Liver (tissue), 9 donors: ENCODE results near the gene PSMG4. TPM values are rescaled to one million over a fixed set of nuclear protein-coding genes. Genes with fewer than 3 reads are reported as not detected.

Source experiments
- DNase-seq: peaks from one replicate; pipeline ENCODE4 v3.0.0-alpha.2; 2017; ENCODE audit warnings: low spot score
- H3K27ac ChIP-seq, 2 donors: one replicate each; pipeline ENCODE4 v1.7.0; 2013; ENCODE audit warnings: inconsistent platforms in 2 of 2, low read length in 2 of 2, control low read depth in 1 of 2, low read depth in 1 of 2, mild to moderate bottlenecking in 1 of 2
- H3K27me3 ChIP-seq, 4 donors: one replicate each; pipeline versions ENCODE4 v1.6.1 to v1.7.0; 2013; ENCODE audit warnings: low read length in 3 of 4, inconsistent platforms in 1 of 4, mild to moderate bottlenecking in 1 of 4, moderate library complexity in 1 of 4; ENCODE audit not compliant: control insufficient read depth in 4 of 4, insufficient read depth in 4 of 4
- H3K36me3 ChIP-seq, 4 donors: one replicate each; pipeline versions ENCODE4 v1.6.1 to v1.7.0; 2013; ENCODE audit warnings: low read length in 3 of 4, mild to moderate bottlenecking in 3 of 4, low read depth in 1 of 4, moderate library complexity in 1 of 4; ENCODE audit not compliant: control insufficient read depth in 4 of 4, insufficient read depth in 3 of 4
- H3K4me1 ChIP-seq, 4 donors: one replicate each; pipeline versions ENCODE4 v1.6.1 to v1.7.0; 2013; ENCODE audit warnings: low read length in 3 of 4, mild to moderate bottlenecking in 3 of 4, moderate library complexity in 1 of 4; ENCODE audit not compliant: control insufficient read depth in 4 of 4, insufficient read depth in 4 of 4
- H3K4me3 ChIP-seq, 3 donors: one replicate each; pipeline versions ENCODE4 v1.6.1 to v1.7.0; 2013; ENCODE audit warnings: low read length in 3 of 3, control low read depth in 1 of 3, low read depth in 1 of 3, mild to moderate bottlenecking in 1 of 3
- H3K9ac ChIP-seq, 2 donors: one replicate each; pipeline ENCODE4 v1.7.0; 2013; ENCODE audit warnings: low read length in 2 of 2, mild to moderate bottlenecking in 2 of 2, moderate library complexity in 2 of 2, control low read depth in 1 of 2, low read depth in 1 of 2
- H3K9me3 ChIP-seq, 4 donors: one replicate each; pipeline versions ENCODE4 v1.6.1 to v1.7.0; 2013; ENCODE audit warnings: low read length in 3 of 4; ENCODE audit not compliant: control insufficient read depth in 4 of 4
- EGR1 ChIP-seq, 2 donors: IDR thresholded peaks; 2 replicates each; pipeline ENCODE4 v1.6.1; 2016 to 2018; ENCODE audit warnings: antibody characterized with exemption in 2 of 2, low read depth in 2 of 2
- FOXA1 ChIP-seq: IDR thresholded peaks from 2 replicates; pipeline ENCODE4 v1.6.1; 2016; ENCODE audit warnings: antibody characterized with exemption
- FOXA2 ChIP-seq: IDR thresholded peaks from 2 replicates; pipeline ENCODE4 v1.6.1; 2016; ENCODE audit warnings: antibody characterized with exemption
- HNF4A ChIP-seq, 2 donors: conservative IDR thresholded peaks; 2 replicates each; pipeline ENCODE4 v1.6.1; 2016; ENCODE audit warnings: antibody characterized with exemption in 2 of 2, mild to moderate bottlenecking in 2 of 2
- HNF4G ChIP-seq: IDR thresholded peaks from 2 replicates; pipeline ENCODE4 v1.6.1; 2016; ENCODE audit warnings: antibody characterized with exemption
- JUND ChIP-seq, 2 donors: IDR thresholded peaks; 2 replicates each; pipeline ENCODE4 v1.6.1; 2016; ENCODE audit warnings: antibody characterized with exemption in 2 of 2
- MAX ChIP-seq: IDR thresholded peaks from 2 replicates; pipeline ENCODE4 v1.6.1; 2016; ENCODE audit warnings: antibody characterized with exemption
- NR2F2 ChIP-seq: IDR thresholded peaks from 2 replicates; pipeline ENCODE4 v1.6.1; 2016; ENCODE audit warnings: antibody characterized with exemption
- RAD21 ChIP-seq, 2 donors: IDR thresholded peaks; 2 replicates each; pipeline ENCODE4 v1.6.1; 2016; ENCODE audit warnings: antibody characterized with exemption in 2 of 2, mild to moderate bottlenecking in 2 of 2
- RXRA ChIP-seq, 2 donors: IDR thresholded peaks; 2 replicates each; pipeline ENCODE4 v1.6.1; 2017 to 2018; ENCODE audit warnings: antibody characterized with exemption in 2 of 2, mild to moderate bottlenecking in 1 of 2
- SP1 ChIP-seq: IDR thresholded peaks from 2 replicates; pipeline ENCODE4 v1.6.1; 2018; ENCODE audit warnings: antibody characterized with exemption, mild to moderate bottlenecking
- TAF1 ChIP-seq: conservative IDR thresholded peaks from 2 replicates; pipeline ENCODE4 v1.6.1; 2016; ENCODE audit warnings: antibody characterized with exemption, mild to moderate bottlenecking
- YY1 ChIP-seq: IDR thresholded peaks from 2 replicates; pipeline ENCODE4 v1.6.1; 2016; ENCODE audit warnings: antibody characterized with exemption, mild to moderate bottlenecking
- WGBS: extraction: QIAGEN DNeasy Blood & Tissue Kit; methylation state at CpG from one replicate; pipeline ENCODE4 v1.1.7; 2013; 5-methylcytosine and 5-hydroxymethylcytosine counted together
- polyA plus RNA-seq, 2 donors: library from polyadenylated mRNA; stranded (reverse) in 1 of 2; unstranded in 1 of 2; fragments of 200-250 nt in 1 of 2; fragments of >200 nt in 1 of 2; fragmentation: Nextera tagmentation in 1 of 2; extraction: Ambion mirVana in 1 of 2; gene quantifications; one replicate each; pipeline versions ENCODE4 v1.2.1 to v1.2.3, GENCODE V29; 2013 to 2015
- total RNA-seq, 2 donors: library from RNA; depleted of rRNA; stranded (reverse); fragments of >200 nt; gene quantifications; one replicate each; pipeline ENCODE4 v1.2.3, GENCODE V29; 2014
- TF ChIP-seq, protein P1 (sequence below): IDR thresholded peaks from 2 replicates; pipeline ENCODE4 v1.6.1; 2016; ENCODE audit warnings: antibody characterized with exemption
- TF ChIP-seq, protein P2 (sequence below): IDR thresholded peaks from 2 replicates; pipeline ENCODE4 v1.6.1; 2016; ENCODE audit warnings: antibody characterized with exemption
- TF ChIP-seq, protein P3 (sequence below): IDR thresholded peaks from 2 replicates; pipeline ENCODE4 v1.6.1; 2016; ENCODE audit warnings: antibody characterized with exemption, mild to moderate bottlenecking
- TF ChIP-seq, protein P4 (sequence below): fragments of 150-350 bp; IDR thresholded peaks from 2 replicates; pipeline ENCODE4 v1.5.1; 2017; ENCODE audit warnings: improper control_type of control experiment, low read depth, low read length; ENCODE audit not compliant: missing input control
- donor health status: healthy.
- donor health status: healthy.
- donor health status: healthy.
- donor health status: healthy.
- donor health status: healthy.

The PSMG4 gene
- total and polyA plus RNA-seq, 4 donors: 10.7 to 28.5 (median 15.1) TPM

DNA sequence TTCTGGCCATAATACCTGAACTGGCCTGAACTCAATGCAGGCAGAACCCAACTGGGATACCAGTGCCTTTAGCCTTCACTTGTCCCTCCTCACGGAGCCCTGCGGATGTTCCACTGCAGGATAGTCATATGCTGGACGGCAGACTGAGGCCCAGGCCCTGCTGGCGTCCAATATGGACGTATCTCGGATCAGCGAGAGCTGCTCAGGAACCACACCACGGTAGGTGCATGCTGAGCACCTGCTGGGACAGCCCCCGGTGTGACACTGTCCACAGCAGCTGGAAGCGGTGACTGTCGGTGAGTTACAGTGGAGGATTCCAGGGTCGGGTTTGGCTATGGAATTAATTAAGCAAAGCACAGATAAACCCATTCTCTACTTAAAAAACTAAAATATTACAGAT is 48.7 kb downstream of the PSMG4 start:
- no peak for TF ChIP-seq MAX
- no peak for TF ChIP-seq FOXA2
- TF ChIP-seq NR2F2: no peak
- no peak for TF ChIP-seq FOXA1
- no peak for TF ChIP-seq SP1
- Histone ChIP-seq H3K9ac (no peak overlapping the region), H3K4me1 (no peaks in the 10 kb centered on the region), H3K4me3 (no peak overlapping the region), H3K27me3 (no peaks in the 10 kb centered on the region), H3K9me3 (no peaks in the 10 kb centered on the region), H3K36me3 (peaks cover 1 to 24% (median 13%) of the 10 kb centered on the region in 4 donors), H3K27ac (no peak overlapping the region)
- no peak for DNase-seq
- 91% methylated on average over 12 of the region's 12 CpGs for WGBS

GRCh38 chr6:3308106-3308505 is 49.4 kb downstream of the PSMG4 start:
- Histone ChIP-seq H3K27me3 (no peaks in the 10 kb centered on the region), H3K4me1 (no peaks in the 10 kb centered on the region), H3K36me3 (peaks cover 1 to 24% (median 13%) of the 10 kb centered on the region in 4 donors), H3K27ac (no peak overlapping the region), H3K9ac (no peak overlapping the region), H3K9me3 (no peaks in the 10 kb centered on the region), H3K4me3 (no peak overlapping the region)
- TF ChIP-seq, protein P1, sequence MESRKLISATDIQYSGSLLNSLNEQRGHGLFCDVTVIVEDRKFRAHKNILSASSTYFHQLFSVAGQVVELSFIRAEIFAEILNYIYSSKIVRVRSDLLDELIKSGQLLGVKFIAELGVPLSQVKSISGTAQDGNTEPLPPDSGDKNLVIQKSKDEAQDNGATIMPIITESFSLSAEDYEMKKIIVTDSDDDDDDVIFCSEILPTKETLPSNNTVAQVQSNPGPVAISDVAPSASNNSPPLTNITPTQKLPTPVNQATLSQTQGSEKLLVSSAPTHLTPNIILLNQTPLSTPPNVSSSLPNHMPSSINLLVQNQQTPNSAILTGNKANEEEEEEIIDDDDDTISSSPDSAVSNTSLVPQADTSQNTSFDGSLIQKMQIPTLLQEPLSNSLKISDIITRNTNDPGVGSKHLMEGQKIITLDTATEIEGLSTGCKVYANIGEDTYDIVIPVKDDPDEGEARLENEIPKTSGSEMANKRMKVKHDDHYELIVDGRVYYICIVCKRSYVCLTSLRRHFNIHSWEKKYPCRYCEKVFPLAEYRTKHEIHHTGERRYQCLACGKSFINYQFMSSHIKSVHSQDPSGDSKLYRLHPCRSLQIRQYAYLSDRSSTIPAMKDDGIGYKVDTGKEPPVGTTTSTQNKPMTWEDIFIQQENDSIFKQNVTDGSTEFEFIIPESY: no peak
- TF ChIP-seq TAF1 (no peak), FOXA2 (no peak), RAD21 (IDR thresholded peaks at IDR 0.05) (no peak), EGR1 (IDR thresholded peaks at IDR 0.05; ENCODE audit: low read depth in 2 of 2) (no peak), YY1 (no peak), HNF4A (conservative IDR thresholded peaks at IDR 0.05) (no peak), HNF4G (no peak), MAX (no peak), FOXA1 (no peak), RXRA (IDR thresholded peaks at IDR 0.05) (no peak), NR2F2 (no peak), JUND (IDR thresholded peaks at IDR 0.05) (no peak), SP1 (no peak)
- TF ChIP-seq, protein P2, sequence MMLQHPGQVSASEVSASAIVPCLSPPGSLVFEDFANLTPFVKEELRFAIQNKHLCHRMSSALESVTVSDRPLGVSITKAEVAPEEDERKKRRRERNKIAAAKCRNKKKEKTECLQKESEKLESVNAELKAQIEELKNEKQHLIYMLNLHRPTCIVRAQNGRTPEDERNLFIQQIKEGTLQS: no peak
- TF ChIP-seq, protein P3, sequence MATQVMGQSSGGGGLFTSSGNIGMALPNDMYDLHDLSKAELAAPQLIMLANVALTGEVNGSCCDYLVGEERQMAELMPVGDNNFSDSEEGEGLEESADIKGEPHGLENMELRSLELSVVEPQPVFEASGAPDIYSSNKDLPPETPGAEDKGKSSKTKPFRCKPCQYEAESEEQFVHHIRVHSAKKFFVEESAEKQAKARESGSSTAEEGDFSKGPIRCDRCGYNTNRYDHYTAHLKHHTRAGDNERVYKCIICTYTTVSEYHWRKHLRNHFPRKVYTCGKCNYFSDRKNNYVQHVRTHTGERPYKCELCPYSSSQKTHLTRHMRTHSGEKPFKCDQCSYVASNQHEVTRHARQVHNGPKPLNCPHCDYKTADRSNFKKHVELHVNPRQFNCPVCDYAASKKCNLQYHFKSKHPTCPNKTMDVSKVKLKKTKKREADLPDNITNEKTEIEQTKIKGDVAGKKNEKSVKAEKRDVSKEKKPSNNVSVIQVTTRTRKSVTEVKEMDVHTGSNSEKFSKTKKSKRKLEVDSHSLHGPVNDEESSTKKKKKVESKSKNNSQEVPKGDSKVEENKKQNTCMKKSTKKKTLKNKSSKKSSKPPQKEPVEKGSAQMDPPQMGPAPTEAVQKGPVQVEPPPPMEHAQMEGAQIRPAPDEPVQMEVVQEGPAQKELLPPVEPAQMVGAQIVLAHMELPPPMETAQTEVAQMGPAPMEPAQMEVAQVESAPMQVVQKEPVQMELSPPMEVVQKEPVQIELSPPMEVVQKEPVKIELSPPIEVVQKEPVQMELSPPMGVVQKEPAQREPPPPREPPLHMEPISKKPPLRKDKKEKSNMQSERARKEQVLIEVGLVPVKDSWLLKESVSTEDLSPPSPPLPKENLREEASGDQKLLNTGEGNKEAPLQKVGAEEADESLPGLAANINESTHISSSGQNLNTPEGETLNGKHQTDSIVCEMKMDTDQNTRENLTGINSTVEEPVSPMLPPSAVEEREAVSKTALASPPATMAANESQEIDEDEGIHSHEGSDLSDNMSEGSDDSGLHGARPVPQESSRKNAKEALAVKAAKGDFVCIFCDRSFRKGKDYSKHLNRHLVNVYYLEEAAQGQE: no peak
- TF ChIP-seq, protein P4, sequence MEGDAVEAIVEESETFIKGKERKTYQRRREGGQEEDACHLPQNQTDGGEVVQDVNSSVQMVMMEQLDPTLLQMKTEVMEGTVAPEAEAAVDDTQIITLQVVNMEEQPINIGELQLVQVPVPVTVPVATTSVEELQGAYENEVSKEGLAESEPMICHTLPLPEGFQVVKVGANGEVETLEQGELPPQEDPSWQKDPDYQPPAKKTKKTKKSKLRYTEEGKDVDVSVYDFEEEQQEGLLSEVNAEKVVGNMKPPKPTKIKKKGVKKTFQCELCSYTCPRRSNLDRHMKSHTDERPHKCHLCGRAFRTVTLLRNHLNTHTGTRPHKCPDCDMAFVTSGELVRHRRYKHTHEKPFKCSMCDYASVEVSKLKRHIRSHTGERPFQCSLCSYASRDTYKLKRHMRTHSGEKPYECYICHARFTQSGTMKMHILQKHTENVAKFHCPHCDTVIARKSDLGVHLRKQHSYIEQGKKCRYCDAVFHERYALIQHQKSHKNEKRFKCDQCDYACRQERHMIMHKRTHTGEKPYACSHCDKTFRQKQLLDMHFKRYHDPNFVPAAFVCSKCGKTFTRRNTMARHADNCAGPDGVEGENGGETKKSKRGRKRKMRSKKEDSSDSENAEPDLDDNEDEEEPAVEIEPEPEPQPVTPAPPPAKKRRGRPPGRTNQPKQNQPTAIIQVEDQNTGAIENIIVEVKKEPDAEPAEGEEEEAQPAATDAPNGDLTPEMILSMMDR: no peak
- WGBS: 92% methylated on average over 10 of the region's 10 CpGs
- DNase-seq: no peak
